NCI-H1092 treated with DMSO at 0.1 percent for 48 hours (cell line): ENCODE measurements around the gene RACGAP1.

ENCODE experiments used
- DNase-seq: peaks from one replicate; lab custom pipeline; 2025; lab: John Stamatoyannopoulos, UW

The RACGAP1 gene

GRCh38 chr12:50025187-50026059, at the start of gene RACGAP1:
Gene RACGAP1 (minus strand): TSS chr12:50025494. CDS start chr12:50016715, 8,779 bp downstream.
- peak; percentile 97 for DNase-seq

GRCh38 chr12:50073712-50074111, 48.4 kb upstream of the RACGAP1 start:
- no peak for DNase-seq

- no peak for DNase-seq
These were observed 47.9 kb upstream of the RACGAP1 start for GRCh38 chr12:50073206-50073605.

- DNase-seq = no peak
These were observed 47.1 kb upstream of the RACGAP1 start for GRCh38 chr12:50072198-50072907.

GRCh38 chr12:50070314-50071060, 45.2 kb upstream of the RACGAP1 start:
- peak; percentile 11 for DNase-seq

GRCh38 chr12:50069539-50069938, 44.2 kb upstream of the RACGAP1 start:
- no peak for DNase-seq

- DNase-seq = no peak
These were observed 43.8 kb upstream of the RACGAP1 start for GRCh38 chr12:50069069-50069468.

- DNase-seq = no peak
These were observed 41.1 kb upstream of the RACGAP1 start for GRCh38 chr12:50066402-50066801.

GRCh38 chr12:50065726-50066310, 40.5 kb upstream of the RACGAP1 start:
- no peak for DNase-seq

GRCh38 chr12:50062728-50063460, 37.6 kb upstream of the RACGAP1 start:
- DNase-seq = no peak

- DNase-seq = no peak
These were observed 36.8 kb upstream of the RACGAP1 start for GRCh38 chr12:50061946-50062686.

GRCh38 chr12:50061171-50061570, 35.9 kb upstream of the RACGAP1 start:
- DNase-seq = no peak

GRCh38 chr12:50060120-50060468, 34.8 kb upstream of the RACGAP1 start:
- no peak for DNase-seq

- DNase-seq = no peak
These were observed 34.3 kb upstream of the RACGAP1 start for GRCh38 chr12:50059440-50060119.

- DNase-seq = no peak
These were observed 33.5 kb upstream of the RACGAP1 start for GRCh38 chr12:50058743-50059312.

- DNase-seq = no peak
These were observed 32.8 kb upstream of the RACGAP1 start for GRCh38 chr12:50057896-50058670.

- DNase-seq = peak; percentile 53
These were observed 31.9 kb upstream of the RACGAP1 start, which contains the start of gene ASIC1 for GRCh38 chr12:50057000-50057841. Gene ASIC1 (plus strand): TSS chr12:50057596. CDS start chr12:50058767, 1,171 bp downstream.

GRCh38 chr12:50056639-50056976, 31.3 kb upstream of the RACGAP1 start:
- DNase-seq = no peak
